Midbrain (tissue), 1 donor: ENCODE results near the gene CD2AP.
"Not testable (repeated sequence)": the region's sequence is repeated elsewhere in the genome, so short reads cannot be mapped to it uniquely, and the experiment has no call there.

Experiments
- DNase-seq: peaks from one replicate; lab custom pipeline; 2025; lab: John Stamatoyannopoulos, UW

CD2AP gene

DNA sequence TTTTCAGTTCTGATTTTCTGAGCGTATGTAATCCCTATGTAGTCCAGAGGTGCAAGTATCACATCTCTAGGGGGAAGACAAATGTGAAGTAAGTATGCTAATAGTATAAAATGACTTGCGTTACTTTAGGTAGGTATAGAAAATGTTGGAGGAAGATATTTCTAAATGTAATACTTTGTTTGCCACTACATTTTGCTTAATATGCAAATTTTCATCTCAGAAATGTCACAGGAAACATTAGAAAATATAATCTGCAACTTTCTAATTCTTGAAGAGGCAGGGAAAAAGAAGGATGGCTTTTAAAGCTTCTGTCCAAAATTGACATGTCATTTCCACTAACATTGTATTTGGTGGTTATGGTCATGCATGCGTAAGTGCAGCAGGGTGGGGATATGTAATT, 85.6 kb downstream of the CD2AP start:
- DNase-seq: no peak

GRCh38 chr6:47566602-47567001, 89.0 kb downstream of the CD2AP start:
- DNase-seq: not testable (repeated sequence)

DNA sequence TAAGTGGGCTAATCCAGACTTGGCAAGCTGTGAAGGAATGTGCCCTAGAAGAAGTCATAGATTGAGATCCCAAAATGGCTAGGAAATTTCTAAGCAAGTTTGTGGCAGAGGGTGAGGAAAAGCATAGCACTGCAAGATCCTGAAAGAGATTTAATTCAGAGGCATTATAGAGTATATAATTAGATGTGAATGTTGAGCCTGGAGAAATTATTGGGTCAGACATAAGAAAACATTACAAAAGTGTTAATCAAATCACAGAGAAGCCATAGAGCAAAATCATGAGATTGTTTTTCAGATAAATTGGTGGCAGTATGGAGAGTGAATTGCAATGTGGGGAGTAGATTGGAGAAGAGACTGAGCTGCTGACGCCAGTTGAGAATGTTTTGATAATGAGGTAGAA, 90.0 kb downstream of the CD2AP start:
- DNase-seq: no peak

DNA sequence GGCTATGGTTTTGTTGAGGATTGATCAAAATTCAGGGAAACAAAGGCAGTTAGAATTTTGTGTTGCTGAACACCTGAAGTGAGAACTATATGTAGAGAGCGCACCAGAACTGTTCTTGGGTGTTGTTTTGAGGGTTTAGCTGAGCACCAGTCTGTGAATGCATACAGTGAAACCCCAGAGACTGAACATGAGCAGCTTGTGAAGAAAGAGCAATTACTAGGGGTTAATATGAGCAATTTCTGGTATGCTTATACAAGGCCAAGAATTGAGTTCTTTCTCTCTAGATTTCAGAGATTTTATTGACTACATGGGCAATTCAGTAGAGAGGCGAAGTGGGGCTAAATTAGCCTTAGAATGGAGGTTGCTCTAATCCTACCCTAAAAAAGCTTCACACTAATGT, 93.9 kb downstream of the CD2AP start:
- no peak for DNase-seq

DNA sequence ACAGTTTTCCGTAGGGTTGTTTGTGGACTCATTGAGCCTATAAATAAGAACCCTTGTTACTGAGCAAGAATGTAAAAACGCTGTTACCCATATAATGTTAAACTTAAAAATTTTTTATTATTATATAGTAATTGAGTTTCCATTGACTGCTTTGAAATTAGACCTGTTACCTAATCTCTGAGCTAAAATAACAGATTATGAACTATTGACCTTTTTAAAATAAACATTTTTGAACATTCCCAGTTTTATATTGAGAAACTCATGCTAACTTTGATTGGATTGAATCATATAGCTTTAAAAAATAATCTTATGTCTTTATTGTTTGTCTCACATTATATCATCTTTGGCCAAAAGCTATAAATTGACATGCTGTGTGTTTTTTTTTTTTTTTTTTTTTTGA, 95.5 kb downstream of the CD2AP start:
- DNase-seq: no peak

GRCh38 chr6:47574789-47575188, 97.2 kb downstream of the CD2AP start:
- no peak for DNase-seq

- DNase-seq: no peak
These were observed 101.5 kb downstream of the CD2AP start for GRCh38 chr6:47579040-47579439.

- DNase-seq: no peak
These were observed 104.0 kb downstream of the CD2AP start for GRCh38 chr6:47581591-47581990.

DNA sequence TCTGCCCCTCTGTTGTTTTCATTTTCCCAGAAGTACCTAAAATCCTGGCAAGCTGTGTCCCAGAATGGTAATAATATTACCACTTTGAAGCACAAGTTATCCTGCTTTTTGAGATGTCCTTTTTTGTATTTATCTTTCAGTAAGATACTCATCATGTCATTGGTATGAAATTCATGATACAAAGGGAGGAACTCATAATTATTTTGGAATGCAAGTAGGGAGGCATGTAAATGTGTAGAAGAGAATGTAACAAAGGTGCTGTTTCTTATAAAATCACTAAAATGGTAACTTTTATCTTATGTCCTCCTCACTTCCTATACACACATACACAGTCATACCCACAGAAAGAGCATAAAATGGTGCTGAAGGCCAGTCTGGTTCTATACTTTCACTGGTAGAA, 109.9 kb downstream of the CD2AP start:
- no peak for DNase-seq

- DNase-seq: no peak
These were observed 114.7 kb downstream of the CD2AP start for GRCh38 chr6:47592131-47592840.

GRCh38 chr6:47593979-47594378, 116.4 kb downstream of the CD2AP start:
- DNase-seq: no peak

DNA sequence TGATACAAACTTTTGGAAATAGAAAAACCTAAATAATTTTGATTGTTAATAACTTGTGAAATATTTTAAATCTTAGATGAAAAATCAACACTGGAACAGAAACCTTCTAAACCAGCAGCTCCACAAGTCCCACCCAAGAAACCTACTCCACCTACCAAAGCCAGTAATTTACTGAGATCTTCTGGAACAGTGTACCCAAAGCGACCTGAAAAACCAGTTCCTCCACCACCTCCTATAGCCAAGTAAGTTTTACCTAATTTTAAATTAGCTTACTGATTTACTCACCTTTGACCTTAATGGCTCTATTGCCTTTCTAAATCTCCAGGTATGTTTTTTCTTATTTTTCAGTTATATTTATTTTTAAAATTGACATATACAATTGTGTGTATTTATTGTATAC, 118.2 kb downstream of the CD2AP start:
- no peak for DNase-seq

DNA sequence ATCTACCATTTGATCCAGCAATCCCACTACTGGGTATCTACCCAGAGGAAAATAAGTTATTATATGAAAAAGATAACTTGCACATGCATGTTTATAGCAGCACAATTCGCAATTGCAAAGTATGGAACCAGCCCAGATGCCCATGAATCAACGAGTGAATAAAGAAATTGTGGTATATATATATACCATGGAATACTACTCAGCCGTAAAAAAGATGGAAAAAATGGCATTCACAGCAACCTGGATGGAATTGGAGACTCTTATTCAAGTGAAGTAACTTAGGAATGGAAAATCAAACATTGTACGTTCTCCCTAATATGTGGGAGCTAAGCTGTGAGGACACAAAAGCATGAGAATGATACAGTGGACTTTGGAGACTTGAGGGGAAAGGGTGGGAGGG, 120.8 kb downstream of the CD2AP start:
- no peak for DNase-seq

- no peak for DNase-seq
These were observed 121.9 kb downstream of the CD2AP start for GRCh38 chr6:47599512-47599911.

- no peak for DNase-seq
These were observed 125.6 kb downstream of the CD2AP start for GRCh38 chr6:47603227-47603626.

- DNase-seq: no peak
These were observed 126.4 kb downstream of the CD2AP start for GRCh38 chr6:47603995-47604394.

GRCh38 chr6:47621838-47622449, 144.4 kb downstream of the CD2AP start:
- no peak for DNase-seq

DNA sequence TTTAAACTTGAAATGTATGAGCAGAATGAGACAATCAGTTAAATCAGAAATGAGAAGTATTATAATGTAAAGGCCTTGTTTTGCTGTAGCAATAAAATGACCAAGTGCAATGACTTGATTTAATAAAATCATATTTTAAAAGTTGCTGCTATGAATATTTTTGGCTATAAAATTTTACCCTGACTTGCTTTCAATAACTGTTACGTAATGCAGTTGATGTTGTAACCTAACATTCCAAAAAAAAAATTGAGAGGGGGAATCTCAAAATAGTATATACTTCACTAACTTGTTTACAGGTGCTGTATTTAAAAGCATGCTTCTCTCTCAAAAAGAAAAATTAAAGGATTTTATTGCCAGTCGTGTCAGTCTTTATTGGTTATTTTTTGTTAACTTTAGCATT, 149.2 kb downstream of the CD2AP start:
- DNase-seq: no peak

DNA sequence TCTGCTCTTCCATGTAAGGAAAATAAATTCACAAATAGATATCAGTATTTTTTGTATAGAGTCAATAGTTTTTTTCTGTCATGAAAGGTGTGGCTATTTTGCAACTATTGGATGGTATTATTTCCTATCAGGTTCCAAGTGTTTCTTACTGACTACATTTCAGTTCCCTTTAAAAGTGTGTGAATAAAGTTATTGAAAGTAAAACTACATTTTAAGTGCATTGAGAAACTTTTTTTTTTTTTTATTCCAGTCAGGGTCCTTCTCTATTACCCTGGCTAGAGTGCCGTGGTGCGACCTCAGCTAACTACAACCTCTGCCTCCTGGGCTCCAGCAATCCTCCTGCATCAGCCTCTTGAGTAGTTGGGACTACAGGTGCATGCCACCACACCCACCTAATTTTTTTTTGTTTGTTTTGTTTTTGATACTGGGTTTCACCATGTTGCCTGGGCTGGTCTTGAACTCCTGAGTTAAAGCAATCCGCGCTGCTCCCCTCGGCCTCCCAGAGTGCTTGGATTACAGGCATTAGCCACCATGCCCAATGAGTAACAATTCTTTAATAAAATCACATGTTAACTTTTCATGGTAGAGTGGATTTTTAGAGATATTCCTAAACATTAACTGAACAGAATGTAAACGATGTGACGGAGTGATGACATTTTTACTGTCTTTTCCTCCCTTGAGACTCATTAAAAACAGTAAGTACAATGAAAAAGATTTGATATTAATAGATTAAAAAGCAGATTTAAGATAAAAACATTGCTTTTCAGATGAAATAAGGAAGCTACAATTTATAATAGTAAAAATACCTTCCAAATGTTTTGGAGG, 151.1 kb downstream of the CD2AP start:
- DNase-seq: no peak

- DNase-seq: no peak
These were observed 152.4 kb downstream of the CD2AP start for GRCh38 chr6:47629954-47630353.

GRCh38 chr6:47630587-47630986, 153.0 kb downstream of the CD2AP start:
- DNase-seq: no peak

DNA sequence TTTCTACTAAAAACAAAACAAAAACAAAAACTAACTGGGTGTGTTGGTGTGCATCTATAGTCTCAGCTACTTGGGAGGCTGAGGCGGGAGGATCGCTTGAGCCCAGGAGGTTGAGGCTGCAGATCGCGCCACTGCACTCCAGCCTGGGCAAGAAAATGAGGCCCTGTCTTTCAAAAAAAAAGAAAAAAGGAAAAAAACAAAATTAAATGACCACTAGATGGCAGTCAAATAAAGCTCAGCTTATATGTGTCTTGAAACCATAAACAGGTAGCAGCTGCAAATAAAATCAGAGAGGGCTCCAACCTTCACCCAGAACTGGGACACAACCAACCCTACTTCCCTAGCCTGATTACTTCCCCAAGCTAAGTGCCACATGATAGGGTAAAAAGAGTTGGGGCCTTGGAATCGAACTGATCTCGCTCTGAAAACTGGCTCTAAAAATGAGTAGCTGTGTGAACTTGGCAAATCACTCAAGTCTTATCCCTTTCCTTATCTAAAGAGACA, 153.7 kb downstream of the CD2AP start:
- DNase-seq: peak; percentile 32

GRCh38 chr6:47631797-47632196, 154.2 kb downstream of the CD2AP start:
- DNase-seq: no peak
